Right hindlimb (tissue), 1 donor: Measurements from ENCODE around the gene GAGE13.
"Not testable (repeated sequence)": the region's sequence is repeated elsewhere in the genome, so short reads cannot be mapped to it uniquely, and the experiment has no call there.

ENCODE experiments used
- DNase-seq: peaks from one replicate; pipeline ENCODE4 v3.0.0-alpha.2; 2018

Gene GAGE13

DNA sequence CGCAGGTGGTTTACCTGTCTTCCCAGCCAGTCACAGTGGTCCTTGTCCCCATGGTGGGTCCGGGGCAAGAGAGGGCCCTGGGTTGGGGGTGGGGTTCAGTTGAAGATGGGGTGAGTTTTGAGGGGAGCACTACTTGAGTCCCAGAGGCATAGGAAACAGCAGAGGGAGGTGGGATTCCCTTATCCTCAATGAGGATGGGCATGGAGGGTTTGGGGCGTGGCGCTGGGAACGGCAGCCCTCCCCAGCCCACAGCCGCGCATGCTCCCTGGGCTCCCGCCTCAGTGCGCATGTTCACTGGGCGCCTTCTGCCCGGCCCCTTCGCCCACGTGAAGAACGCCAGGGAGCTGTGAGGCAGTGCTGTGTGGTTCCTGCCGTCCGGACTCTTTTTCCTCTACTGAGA, at the start of gene GAGE13:
GAGE13 (plus strand) TSS at position 301 of the 400 bp plus-strand sequence. CDS start 1,156 bp downstream, outside the sequence.
- DNase-seq: not testable (repeated sequence)

GRCh38 chrX:49282647-49283011, 48.8 kb upstream of the GAGE13 start:
- peak; percentile 50 for DNase-seq

GRCh38 chrX:49284212-49284611, 47.2 kb upstream of the GAGE13 start:
- DNase-seq: no peak

GRCh38 chrX:49286136-49286535, 45.2 kb upstream of the GAGE13 start:
- no peak for DNase-seq

GRCh38 chrX:49286581-49286980, 44.8 kb upstream of the GAGE13 start:
- no peak for DNase-seq

GRCh38 chrX:49287665-49288064, 43.7 kb upstream of the GAGE13 start:
- DNase-seq: no peak

DNA sequence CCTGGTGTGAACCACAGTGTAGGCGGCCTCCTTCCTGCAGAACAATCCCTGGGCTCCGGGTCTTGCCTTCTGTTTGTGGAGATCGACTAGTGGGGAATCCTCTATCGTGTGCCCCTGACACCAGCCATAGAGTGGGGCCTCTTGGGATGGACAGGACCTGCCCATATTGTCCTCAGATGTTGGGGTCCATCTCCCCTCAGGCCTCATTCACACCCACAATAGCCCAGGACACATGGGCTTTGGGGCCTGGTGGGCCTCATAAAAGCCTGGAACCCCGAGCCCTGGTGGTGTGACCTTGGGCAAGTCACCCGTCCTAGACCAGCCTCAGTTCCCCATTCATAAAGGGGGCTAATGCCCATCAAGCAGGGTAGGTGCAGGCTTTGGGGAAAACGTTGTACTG, 41.2 kb upstream of the GAGE13 start:
- no peak for DNase-seq

GRCh38 chrX:49291615-49292337, 39.6 kb upstream of the GAGE13 start:
- DNase-seq: peak; percentile 49

DNA sequence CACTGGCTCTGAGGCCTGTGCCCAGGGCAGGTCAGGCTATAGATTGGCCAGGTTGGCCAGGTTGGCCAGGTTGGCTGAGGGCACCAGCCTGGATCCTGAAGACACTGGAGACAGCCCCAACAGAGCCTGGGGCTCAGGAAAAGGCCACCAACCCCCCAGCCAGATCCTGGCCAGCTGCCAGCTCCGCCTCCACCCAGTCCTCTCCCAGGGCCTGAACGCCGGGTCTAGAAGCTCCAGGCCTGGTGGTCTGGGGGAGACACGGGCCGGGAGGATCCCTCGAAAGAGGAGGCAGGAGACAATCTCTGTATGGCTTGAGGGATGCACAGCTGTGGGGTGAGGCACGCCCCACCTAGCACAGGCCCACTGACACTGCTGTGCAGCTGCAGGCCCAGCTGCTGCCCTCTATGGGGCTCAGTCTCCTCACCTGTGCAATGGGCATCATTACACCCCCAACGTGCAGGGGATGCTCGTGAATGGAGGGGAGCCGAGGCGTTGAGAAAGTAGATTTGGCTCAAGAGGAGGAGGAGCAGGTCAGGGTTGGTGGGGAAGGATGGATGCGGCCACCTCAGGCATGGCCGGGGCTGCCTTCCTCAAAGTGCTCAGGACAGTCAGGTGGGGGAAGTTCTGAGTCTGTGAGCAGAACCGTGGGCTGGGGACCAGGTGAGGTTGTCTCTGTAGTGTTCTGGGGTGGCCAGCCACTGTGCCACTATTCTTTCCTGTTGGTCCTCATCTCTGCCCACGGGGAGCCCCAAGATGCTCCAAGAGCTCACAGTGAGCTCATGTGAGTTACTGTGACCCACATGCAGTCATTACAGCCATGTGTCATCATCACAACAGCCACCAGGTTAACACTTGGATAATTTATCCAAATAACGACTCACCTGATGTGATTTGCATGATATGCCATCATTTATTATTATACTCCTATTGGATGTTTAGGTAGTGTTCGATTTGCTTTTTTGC, 38.7 kb upstream of the GAGE13 start:
- DNase-seq: no peak

- not testable (repeated sequence) for DNase-seq
Observed at GRCh38 chrX:49299293-49299692, 32.1 kb upstream of the GAGE13 start.

DNA sequence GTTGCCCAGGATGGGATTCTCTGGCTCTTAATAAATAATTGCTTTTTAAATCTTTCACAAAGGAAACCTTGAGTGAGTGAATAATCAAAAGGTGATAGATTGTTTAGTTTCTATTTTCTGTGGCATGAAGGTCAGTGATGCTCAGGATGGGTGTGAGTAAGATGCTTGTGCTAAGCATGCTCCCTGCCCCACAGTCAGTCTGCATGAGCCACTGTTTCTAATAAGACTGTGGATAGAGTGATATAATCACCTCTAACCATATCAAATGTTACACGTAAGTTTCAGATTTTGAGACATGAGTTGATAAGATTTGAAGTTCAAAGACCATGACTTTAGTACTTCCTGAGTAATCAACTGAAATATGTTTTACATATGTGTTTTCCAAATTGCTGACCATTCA, 30.7 kb upstream of the GAGE13 start:
- no peak for DNase-seq

- DNase-seq: no peak
Observed at GRCh38 chrX:49303346-49303745, 28.0 kb upstream of the GAGE13 start, which contains the start of gene GAGE10. GAGE10 (plus strand) TSS chrX:49303646; CDS start chrX:49304860, 1,214 bp downstream.

GRCh38 chrX:49307775-49308174, 23.6 kb upstream of the GAGE13 start:
- not testable (repeated sequence) for DNase-seq

GRCh38 chrX:49308604-49309269, 22.6 kb upstream of the GAGE13 start:
- DNase-seq: no peak

DNA sequence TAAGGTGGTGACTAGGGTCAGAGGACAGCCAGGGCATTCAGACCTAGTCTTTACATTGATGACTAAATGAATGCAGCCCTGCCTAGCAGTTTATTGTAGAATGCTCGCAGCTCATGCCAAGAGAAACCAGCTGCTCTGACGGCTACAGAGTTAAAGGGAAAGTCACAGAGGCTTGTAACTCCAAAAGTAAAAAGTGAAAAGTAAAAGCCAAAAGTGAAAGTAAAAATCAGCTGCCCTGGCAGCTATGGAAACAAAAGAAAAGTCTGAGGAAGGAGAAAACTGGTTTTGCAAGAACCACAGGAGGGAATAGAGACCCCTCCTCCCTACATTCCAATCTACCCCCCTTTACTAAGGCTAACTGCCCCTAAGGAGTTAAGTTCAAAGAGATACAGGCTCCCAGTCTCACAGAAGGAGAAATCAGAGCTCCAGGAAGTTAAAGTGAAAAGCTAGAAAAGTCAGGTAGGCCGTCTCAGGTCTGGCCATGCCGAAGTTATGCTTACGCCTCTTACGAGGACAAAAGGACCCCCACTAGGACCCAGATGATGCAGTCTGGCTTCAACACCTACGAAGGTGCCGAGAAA, 21.9 kb upstream of the GAGE13 start:
- DNase-seq: peak; percentile 41

DNA sequence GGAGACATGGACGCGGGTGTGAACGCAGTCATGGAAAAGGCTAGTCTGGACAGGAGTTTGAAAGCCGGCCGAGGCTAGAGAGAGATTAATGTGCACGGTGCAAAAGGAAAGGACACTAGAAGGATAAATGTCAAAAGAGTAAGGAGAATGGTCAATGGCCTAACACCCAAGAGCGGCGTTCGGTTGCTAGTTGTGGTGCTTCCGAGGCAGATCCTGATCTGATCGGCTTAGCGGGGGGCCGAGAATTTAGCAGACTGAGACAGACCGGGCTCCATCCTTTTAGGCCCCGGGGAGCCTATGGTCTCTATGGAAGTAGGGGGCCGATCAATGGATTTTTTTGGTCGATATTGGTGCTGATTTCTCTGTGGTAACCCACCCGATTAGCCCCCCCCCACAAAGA, 21.0 kb upstream of the GAGE13 start:
- DNase-seq: no peak

- DNase-seq: no peak
Observed at GRCh38 chrX:49312176-49312575, 19.2 kb upstream of the GAGE13 start.

- DNase-seq: no peak
Observed at GRCh38 chrX:49316085-49316484, 15.3 kb upstream of the GAGE13 start.

DNA sequence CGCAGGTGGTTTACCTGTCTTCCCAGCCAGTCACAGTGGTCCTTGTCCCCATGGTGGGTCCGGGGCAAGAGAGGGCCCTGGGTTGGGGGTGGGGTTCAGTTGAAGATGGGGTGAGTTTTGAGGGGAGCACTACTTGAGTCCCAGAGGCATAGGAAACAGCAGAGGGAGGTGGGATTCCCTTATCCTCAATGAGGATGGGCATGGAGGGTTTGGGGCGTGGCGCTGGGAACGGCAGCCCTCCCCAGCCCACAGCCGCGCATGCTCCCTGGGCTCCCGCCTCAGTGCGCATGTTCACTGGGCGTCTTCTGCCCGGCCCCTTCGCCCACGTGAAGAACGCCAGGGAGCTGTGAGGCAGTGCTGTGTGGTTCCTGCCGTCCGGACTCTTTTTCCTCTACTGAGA, 9.6 kb upstream of the GAGE13 start, which contains the start of gene GAGE12J:
GAGE12J (plus strand) TSS at position 301 of the 400 bp plus-strand sequence. CDS start 1,157 bp downstream, outside the sequence.
- not testable (repeated sequence) for DNase-seq

DNA sequence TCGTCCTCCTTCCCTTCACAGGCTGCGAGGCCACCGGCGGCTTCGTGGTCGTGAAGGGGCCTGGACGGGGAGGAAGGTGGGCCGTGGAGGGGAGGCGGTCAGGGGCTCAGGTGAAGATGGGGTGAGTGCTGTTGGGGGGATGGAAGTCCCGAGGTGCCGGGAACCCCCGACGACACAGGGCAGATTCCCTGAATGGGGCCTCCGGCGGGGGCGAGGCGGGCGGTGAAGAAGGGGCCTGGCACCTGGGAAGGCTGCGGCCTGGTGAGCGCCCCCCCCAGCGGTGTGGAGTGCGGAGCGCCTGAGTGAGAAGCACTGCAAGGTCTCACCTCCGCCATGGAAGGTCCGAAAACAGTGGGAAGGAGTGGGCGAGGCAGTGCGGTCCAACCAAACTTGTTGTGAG, 9.1 kb upstream of the GAGE13 start:
- not testable (repeated sequence) for DNase-seq

DNA sequence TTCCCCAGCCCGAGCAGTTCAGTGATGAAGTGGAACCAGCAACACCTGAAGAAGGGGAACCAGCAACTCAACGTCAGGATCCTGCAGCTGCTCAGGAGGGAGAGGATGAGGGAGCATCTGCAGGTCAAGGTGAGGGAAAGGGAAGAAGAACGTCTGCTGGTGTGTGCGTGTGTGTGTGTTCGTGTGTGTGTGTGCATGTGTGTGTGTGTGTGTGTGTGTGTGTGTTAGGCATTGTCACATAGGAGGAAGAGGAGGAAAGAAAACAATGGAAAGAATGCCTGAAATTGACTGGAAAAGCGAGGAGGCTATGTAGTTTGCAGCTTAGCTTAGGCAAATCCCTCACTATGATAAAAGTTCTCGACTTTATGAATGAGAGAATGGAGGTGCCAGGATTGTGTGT, 7.6 kb upstream of the GAGE13 start:
- not testable (repeated sequence) for DNase-seq

GRCh38 chrX:49330421-49330820, 961 bp upstream of the GAGE13 start:
- not testable (repeated sequence) for DNase-seq

DNA sequence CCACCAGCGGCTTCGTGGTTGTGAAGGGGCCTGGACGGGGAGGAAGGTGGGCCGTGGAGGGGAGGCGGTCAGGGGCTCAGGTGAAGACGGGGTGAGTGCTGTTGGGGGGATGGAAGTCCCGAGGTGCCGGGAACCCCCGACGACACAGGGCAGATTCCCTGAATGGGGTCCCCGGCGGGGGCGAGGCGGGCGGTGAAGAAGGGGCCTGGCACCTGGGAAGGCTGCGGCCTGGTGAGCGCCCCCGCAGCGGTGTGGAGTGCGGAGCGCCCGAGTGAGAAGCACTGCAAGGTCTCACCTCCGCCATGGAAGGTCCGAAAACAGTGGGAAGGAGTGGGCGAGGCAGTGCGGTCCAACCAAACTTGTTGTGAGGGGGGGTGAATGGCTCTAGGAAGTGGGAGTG, 459 bp downstream of the GAGE13 start:
- not testable (repeated sequence) for DNase-seq
